Measurements from ENCODE around the gene TRPC4AP.

DNA sequence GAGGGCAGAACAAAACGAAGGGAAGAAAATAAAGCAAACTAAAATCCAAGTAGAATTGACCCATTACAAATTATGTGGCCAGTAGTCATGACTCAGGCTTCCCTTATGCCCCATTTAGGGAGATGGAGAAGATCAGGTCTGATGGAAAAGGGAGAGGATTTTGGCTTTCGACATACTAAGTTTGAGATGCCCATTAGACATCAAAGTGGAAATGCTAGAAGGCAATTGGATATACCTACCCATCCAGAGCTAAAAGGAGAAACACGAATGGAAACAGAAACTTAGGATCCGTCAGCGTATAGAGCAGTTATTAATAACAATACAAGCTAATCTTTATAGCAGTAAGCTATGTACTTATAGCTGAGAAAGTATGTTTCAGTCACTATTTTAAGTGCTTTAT lies 4.8 kb downstream of the TRPC4AP start:
- no peak for TF ChIP-seq NFE2L2 (conservative IDR thresholded peaks at IDR 0.05; ENCODE audit: low read length)
- no peak for TF ChIP-seq RFX5 (IDR thresholded peaks at IDR 0.05)
- TF ChIP-seq, protein P1, sequence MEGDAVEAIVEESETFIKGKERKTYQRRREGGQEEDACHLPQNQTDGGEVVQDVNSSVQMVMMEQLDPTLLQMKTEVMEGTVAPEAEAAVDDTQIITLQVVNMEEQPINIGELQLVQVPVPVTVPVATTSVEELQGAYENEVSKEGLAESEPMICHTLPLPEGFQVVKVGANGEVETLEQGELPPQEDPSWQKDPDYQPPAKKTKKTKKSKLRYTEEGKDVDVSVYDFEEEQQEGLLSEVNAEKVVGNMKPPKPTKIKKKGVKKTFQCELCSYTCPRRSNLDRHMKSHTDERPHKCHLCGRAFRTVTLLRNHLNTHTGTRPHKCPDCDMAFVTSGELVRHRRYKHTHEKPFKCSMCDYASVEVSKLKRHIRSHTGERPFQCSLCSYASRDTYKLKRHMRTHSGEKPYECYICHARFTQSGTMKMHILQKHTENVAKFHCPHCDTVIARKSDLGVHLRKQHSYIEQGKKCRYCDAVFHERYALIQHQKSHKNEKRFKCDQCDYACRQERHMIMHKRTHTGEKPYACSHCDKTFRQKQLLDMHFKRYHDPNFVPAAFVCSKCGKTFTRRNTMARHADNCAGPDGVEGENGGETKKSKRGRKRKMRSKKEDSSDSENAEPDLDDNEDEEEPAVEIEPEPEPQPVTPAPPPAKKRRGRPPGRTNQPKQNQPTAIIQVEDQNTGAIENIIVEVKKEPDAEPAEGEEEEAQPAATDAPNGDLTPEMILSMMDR (IDR thresholded peaks at IDR 0.05) = no peak
- no peak for TF ChIP-seq TFCP2L1 (CRISPR knock-in tag; IDR thresholded peaks at IDR 0.05)
- TF ChIP-seq CHD4 (IDR thresholded peaks at IDR 0.05; ENCODE audit: borderline replicate concordance) = no peak
- no peak for TF ChIP-seq RAD21 (conservative IDR thresholded peaks at IDR 0.05 in 1 of 2, IDR thresholded peaks at IDR 0.05 in 1 of 2)
- TF ChIP-seq CEBPB (IDR thresholded peaks at IDR 0.05) = no peak
- TF ChIP-seq MYC (IDR thresholded peaks at IDR 0.05; ENCODE audit: borderline replicate concordance, low read length) = no peak
- TF ChIP-seq EP300 (IDR thresholded peaks at IDR 0.05) = no peak
- TF ChIP-seq, protein P2, sequence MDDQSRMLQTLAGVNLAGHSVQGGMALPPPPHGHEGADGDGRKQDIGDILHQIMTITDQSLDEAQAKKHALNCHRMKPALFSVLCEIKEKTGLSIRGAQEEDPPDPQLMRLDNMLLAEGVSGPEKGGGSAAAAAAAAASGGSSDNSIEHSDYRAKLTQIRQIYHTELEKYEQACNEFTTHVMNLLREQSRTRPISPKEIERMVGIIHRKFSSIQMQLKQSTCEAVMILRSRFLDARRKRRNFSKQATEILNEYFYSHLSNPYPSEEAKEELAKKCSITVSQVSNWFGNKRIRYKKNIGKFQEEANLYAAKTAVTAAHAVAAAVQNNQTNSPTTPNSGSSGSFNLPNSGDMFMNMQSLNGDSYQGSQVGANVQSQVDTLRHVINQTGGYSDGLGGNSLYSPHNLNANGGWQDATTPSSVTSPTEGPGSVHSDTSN (IDR thresholded peaks at IDR 0.05) = no peak
- no peak for TF ChIP-seq CHD2 (IDR thresholded peaks at IDR 0.05; ENCODE audit: low read length, partially characterized antibody)
- TF ChIP-seq KDM1A (IDR thresholded peaks at IDR 0.05; ENCODE audit: low read depth) = no peak
